Coronary artery (tissue), 2 donors: ENCODE data around the gene KRT222.

Experiments
- DNase-seq: peaks from one replicate; pipeline ENCODE4 v3.0.0-alpha.2; 2017; ENCODE audit warnings: low spot score
- H3K27ac ChIP-seq, 2 donors: fragments of 200-600 bp; sonication (generic); one replicate each; pipeline ENCODE4 v1.5.1; 2016 to 2019
- H3K4me3 ChIP-seq: fragments of 200-600 bp; sonication (generic); 2 replicates; pipeline ENCODE4 v1.5.1; 2016; ENCODE audit warnings: mild to moderate bottlenecking, moderate library complexity
- TF ChIP-seq, protein P1 (sequence below): fragments of 200-600 bp; sonication (generic); IDR thresholded peaks from one replicate; pipeline ENCODE4 v1.5.1; 2019; ENCODE audit warnings: antibody characterized with exemption

The KRT222 gene

DNA sequence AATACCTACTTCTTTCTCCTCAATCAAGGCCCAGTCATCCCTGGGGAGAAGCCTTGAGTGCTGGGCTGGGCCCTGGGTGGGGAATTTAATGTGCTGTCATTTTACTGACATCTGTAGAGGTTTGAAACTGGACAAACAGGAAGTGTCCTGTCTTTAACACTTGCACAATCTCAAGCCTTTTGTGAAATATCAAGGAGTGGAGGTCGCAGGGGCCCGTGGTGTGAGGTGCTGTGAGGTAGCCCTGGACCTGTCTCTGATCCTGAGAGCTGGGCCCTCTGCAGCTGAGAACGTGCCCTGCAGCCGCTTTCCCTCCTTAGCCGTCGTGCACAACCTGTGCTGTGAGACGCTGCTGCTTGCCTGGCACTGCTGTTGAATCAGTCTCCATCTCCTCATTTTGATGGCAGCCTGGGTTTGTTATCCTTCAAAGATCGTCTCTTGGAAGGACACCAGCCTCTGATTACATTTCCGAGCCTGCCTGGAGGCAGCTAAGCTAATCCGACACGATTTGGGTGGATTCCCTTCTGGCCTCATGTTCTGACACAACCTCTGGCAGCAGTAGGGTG lies 47.2 kb downstream of the KRT222 start:
- TF ChIP-seq, protein P1, sequence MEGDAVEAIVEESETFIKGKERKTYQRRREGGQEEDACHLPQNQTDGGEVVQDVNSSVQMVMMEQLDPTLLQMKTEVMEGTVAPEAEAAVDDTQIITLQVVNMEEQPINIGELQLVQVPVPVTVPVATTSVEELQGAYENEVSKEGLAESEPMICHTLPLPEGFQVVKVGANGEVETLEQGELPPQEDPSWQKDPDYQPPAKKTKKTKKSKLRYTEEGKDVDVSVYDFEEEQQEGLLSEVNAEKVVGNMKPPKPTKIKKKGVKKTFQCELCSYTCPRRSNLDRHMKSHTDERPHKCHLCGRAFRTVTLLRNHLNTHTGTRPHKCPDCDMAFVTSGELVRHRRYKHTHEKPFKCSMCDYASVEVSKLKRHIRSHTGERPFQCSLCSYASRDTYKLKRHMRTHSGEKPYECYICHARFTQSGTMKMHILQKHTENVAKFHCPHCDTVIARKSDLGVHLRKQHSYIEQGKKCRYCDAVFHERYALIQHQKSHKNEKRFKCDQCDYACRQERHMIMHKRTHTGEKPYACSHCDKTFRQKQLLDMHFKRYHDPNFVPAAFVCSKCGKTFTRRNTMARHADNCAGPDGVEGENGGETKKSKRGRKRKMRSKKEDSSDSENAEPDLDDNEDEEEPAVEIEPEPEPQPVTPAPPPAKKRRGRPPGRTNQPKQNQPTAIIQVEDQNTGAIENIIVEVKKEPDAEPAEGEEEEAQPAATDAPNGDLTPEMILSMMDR: no peak
- H3K4me3 ChIP-seq: no peak overlapping the region
- no peak for DNase-seq

DNA sequence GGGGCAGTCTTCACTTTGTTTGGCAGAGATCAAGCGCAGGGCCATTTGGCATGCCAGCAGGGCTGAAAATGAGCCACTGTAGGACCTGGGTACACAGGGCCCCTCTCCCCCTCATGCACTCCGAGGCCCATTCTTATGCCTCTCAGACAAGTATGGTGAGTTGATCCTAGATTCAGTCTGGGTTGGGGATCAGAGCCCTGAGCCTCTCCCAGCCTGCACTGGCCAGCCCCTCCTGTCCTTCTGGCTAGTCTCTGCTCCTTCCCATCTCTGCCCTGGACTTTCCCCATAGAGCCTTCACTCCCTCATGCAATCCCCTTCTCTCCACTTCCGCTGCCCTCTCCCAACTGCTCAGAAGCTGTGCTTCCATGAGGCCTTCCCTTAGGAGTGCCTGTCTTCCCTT lies 48.4 kb downstream of the KRT222 start:
- TF ChIP-seq, protein P1: no peak
- no peak overlapping the region for H3K27ac ChIP-seq
- no peak overlapping the region for H3K4me3 ChIP-seq
- DNase-seq: no peak

More for the DNA sequence above, 47.2 kb downstream of the KRT222 start:
- H3K27ac ChIP-seq: no peak overlapping the region

DNA sequence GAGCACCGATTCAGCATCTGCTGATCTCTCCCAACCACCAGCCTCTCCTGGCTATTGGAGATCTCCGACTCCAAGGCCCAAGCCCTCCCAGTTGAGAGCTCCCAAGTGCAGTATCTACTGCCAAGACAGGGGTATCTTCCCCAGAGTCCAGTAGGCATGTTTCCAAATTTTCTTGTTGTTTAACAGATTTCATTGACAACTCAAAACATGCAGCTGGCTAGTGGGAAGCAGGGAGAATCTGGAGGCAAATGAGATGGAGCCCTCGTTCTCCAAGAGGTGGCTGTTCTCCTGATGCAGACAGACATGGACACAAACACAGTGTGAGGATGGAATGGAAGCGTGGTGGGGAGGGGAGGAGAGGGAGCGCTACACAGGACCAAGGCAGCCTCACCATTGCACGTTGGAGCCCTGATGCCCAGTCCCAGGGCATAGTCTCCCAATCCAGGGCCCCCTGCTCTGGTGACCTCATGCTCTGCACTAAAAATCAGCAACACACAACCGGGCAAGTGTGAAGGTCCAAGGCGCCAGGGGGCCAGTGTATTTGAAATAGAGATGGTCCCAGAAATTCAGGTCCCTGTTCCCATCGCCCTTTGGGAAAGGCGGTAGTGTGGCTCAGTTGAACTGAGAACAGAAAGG lies 49.0 kb downstream of the KRT222 start:
- Histone ChIP-seq H3K27ac (no peak overlapping the region), H3K4me3 (no peak overlapping the region)
- no peak for DNase-seq
- TF ChIP-seq, protein P1: no peak

DNA sequence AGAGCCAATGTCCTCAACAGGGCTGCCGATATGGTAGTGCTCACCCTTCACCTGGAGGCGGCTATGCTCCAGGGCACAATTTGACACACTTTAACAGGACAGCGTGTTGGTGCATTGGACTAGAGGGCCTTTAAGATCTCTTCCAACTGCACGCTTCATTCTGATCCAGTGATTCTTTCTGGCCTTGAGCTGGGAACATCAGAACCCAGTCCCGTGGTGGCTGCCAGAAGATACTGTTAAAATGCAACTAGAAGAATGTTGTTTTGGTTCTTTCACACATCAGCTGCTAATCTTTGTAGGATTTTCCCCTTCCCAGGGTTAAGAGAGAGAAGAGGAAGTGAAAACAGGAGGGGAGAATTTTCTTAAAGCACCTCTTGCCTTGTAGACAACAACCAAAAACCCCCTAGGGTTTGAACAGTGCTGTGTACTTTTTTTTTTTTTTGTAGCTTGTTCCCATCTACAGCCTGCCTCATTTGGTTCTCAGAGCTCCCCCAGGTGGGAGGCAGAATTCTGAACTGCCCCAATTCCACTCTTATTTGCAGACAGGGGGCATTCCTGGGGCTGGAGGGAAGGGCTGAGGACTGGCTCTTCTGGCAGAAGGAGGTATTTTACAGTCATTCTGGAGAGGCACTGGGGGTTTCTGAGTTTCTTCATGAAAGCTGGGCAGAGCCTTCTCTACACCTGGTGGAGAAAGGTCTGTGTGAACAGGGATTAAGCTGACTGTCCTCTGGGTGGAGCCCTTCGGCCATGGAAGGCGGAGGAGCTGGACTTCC lies 49.7 kb downstream of the KRT222 start:
- no peak overlapping the region for H3K4me3 ChIP-seq
- no peak for DNase-seq
- TF ChIP-seq, protein P1: no peak
- H3K27ac ChIP-seq: no peak overlapping the region

DNA sequence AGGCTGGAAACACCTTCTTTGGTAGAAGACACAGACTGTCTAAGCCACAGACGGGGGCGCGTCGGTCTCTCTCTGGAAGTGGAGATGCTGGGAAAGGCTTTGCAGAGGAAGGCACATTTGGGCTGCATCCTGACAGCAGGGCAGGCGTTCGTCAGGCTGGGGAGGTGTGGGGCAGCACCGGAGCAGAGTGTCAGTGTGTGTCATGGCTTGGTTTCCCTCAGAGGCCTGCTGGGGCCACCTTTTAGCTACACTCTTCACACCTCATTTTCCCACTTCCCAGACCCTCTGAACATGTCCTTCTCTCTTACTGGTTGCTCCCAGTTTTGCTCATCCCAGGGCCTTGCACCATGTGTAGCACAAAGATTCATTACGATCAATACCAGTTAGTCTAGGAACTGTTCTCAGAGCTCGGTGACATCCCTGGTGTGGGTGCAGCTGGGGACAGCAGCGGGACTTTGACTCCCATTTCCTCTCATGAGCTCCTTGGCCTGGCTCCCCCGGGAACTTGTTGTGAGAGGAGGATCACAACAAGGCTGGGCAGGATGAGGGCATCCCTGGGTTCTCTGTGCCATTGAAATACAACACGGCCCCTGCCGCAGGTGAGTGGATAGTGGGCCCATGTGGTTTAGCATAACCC lies 50.4 kb downstream of the KRT222 start:
- DNase-seq: no peak
- Histone ChIP-seq H3K4me3 (no peak overlapping the region), H3K27ac (no peak overlapping the region)
- TF ChIP-seq, protein P1: no peak

DNA sequence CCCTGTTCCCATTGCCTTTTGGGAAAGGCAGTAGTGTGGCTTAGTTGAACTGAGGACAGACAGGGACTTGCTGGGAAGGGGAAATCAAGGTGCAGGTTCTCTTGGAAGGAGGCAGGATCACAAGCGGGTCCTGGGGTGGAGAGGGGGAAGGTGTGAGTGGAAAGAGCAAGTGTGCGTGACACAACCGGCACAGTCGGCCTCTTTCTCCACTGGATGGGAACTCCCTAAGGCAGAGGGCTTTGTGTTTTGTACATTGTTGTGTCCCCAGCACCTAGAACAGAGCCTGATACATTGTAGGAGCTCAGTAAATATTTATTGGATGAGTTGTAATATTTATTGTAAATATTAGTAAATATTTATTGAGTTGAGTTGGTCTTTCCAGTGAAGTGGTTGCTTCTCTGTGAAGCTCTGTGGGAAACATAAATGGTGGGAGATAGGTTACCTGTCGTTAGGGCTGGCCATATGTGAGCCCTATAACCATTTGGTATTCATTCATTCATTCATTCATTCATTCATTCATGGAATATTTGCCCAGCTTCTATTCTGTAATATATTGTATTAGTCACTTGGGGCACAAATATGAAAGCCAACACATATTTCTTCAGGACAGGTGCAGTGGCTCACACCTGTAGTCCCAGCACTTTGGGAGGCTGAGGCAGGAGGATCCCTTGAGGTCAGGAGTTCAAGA lies 51.4 kb downstream of the KRT222 start:
- H3K4me3 ChIP-seq: no peak overlapping the region
- no peak for DNase-seq
- H3K27ac ChIP-seq: no peak overlapping the region
- TF ChIP-seq, protein P1: no peak
